GM19397 (cell line): ENCODE measurements around the gene GRN.

ENCODE experiments used
- ATAC-seq: cut with Tn5 transposase; IDR thresholded peaks from one replicate; pipeline ENCODE4 v1.9.1; 2021; ENCODE audit warnings: mild to moderate bottlenecking, moderate library complexity; ENCODE audit not compliant: unreplicated experiment

Gene GRN

DNA sequence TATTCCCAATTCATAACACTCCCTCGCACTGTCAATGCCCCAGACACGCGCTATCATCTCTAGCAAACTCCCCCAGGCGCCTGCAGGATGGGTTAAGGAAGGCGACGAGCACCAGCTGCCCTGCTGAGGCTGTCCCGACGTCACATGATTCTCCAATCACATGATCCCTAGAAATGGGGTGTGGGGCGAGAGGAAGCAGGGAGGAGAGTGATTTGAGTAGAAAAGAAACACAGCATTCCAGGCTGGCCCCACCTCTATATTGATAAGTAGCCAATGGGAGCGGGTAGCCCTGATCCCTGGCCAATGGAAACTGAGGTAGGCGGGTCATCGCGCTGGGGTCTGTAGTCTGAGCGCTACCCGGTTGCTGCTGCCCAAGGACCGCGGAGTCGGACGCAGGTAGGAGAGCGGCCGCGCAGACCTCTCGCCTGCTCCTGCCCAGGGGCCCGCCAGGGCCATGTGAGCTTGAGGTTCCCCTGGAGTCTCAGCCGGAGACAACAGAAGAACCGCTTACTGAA lies at the start of gene GRN:
GRN (plus strand) TSS at position 364 of the 515 bp plus-strand sequence. CDS start 3,863 bp downstream, outside the sequence.
- peak; percentile 61 for ATAC-seq

DNA sequence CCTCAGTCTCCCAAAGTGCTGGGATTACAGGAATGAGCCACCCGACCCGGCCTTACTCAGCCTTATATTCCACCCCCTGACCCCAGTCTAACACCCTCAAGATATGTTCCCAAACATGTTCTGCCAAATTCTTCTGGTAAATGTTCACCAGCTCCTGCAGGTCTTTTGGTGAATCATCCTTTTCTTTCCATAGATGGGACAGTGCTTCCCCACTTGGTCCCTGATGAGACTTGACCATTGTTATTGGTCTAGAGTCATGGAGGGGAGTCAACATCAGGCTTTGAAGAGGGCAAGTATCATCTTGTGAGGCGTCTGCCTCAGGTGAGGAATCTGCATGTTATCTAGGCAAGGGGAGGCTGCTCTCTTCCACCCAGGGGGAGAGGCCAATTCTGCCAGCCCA lies 47.1 kb upstream of the GRN start:
- no peak for ATAC-seq

- ATAC-seq = no peak
Observed at GRCh38 chr17:44304651-44305050, 40.5 kb upstream of the GRN start.

DNA sequence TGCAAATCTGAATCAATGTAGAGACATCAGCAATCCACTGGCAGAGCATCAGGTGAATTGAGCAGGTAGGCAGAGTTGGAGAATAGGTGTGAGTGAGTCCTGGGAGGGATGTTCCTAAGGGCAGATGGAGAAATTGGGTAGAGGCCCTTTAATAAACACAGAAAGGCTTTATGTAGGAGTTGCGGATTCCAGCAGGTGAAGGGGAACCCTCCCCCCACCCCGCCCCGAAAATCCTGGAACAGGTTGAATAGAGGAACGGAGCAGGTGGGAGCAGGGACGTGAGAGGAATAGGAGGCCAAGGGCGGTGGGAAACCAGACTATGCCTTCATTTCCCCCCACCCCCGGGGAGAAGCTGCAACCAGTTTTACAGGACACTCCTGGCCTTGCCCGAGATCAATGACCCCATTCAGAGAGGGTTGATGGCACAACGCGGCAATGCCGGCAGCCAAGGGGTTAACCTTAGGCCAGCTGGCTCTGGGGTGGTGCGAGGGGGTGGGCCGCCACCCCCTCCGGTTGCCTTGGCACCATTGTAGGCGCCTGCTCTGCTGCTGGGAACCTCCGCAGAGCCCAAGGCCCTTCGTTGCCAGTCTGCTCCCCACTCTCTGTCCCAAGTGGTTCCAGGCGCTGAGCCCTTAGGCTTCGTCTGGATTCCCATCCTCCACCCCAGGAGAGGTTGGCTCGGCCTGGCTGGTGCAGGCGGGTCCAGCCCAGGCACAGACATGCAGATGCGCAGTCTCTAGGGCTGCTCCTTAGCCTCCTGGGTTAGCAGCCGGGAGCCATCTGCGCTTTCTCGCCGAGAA lies 37.5 kb upstream of the GRN start:
- no peak for ATAC-seq

DNA sequence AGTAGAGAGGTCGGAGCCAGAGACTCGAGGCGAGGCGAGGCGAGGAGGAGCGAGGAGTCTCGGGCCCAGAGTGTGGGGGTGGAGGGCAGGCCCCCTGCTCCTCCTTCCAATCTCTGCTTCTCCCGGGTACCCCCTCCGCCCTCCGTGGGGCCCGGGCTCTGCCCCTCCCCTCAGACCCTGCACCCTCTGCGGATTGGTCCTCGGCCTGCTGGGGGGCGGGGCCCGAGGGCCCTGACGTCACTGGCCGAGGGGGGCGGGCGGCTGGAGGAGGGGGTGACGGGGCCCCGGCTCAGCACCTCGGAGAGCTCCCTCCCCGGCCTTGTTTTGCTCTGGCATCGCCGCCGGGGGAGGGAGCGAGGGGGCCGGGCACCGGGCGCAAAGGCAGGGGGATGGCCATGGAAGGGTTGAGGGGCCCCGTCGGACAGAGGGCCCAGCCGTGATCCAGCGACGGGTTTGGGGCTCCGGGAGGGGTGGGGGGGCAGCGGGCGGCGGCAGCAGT lies 36.7 kb upstream of the GRN start, which contains the start of gene RUNDC3A:
RUNDC3A (plus strand) TSS at position 282 of the 499 bp plus-strand sequence. CDS start 232 bp downstream, outside the sequence.
- no peak for ATAC-seq

- no peak for ATAC-seq
Observed at GRCh38 chr17:44308865-44309264, 36.2 kb upstream of the GRN start.

DNA sequence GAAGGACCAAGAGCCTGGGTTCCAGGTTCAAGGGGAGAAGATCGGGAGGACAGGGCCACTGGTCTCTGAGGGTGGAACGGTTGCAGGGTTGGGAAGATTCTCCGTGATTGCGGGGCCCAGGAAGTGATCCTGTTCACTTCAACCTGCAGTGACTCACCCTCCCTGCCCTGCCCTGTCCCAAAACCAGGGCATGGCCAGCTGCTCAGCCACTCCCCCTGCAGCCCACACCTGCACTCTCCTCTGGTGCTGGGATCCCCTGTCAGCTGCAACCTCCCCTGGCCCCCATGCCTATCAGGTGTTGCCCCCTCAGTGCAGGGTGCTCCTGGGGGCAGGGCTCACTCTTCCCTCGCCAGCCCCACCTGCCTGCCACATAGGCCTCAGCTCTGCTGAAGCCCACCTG lies 35.6 kb upstream of the GRN start:
- no peak for ATAC-seq

GRCh38 chr17:44310188-44310587 lies 34.9 kb upstream of the GRN start:
- no peak for ATAC-seq

DNA sequence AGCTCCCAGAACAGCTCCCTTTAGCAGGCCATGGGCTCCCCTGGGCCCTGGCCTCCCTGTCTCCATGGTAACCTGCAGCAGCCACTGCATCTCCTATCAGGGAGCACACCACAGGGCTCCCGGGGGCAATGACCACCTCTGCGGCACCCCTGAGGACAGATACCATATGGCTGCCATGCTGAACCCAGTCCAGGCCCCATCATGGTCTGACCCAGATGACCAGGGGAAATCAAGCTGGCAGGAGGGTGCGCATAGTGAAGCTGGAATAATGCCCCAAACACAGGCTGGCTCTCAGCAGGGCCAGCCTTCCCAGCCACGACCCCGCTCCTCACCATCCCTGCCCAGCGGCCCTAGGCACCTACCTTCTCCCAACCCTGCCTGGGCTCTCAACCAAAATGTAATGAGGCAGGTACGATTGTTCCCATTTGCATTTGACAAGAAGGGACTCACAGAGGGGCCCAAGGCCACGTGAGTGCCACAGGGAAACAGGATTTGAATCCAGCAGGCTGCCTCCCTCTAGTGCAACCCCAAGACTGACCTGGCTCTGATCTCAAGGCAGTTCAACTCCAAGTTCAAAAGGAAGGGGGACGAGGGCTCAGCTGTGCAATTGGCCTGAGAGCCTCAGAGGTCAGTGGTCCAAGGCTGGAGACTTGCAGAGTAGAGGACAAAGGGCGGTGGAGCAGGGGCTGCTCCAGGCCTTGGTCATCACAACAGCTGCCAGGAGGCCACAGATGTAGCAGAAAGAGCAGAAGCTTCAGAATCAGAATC lies 34.3 kb upstream of the GRN start:
- ATAC-seq = no peak

DNA sequence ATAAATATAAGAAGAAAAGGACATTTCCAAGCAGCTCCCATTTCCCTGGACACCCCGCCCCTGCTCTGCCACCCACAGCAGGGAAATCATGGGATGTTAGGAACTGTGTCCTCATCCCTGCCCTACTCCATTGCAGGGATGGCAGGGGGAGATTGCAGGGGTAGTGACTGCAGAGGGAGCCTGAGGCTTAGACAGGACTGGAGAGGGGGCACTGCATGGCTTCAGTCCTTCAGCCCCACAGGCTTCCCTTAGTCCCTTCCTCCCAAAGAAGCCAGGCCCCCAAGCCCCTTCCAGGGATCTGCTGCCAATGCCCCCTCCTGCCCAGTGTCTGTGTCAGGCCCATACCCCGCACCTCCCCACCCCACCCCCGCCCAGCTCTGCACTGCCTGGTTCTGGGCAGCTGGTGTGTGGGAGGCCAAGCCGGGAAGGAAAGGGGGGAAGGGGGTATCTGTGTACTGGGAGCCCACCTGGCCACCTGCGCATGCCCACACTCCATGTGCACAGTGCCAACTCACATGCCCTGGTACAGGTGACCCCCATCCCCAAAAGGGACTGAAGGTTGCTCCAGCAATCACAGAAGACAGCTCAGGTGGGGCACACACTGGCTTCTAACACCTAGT lies 33.4 kb upstream of the GRN start:
- no peak for ATAC-seq

DNA sequence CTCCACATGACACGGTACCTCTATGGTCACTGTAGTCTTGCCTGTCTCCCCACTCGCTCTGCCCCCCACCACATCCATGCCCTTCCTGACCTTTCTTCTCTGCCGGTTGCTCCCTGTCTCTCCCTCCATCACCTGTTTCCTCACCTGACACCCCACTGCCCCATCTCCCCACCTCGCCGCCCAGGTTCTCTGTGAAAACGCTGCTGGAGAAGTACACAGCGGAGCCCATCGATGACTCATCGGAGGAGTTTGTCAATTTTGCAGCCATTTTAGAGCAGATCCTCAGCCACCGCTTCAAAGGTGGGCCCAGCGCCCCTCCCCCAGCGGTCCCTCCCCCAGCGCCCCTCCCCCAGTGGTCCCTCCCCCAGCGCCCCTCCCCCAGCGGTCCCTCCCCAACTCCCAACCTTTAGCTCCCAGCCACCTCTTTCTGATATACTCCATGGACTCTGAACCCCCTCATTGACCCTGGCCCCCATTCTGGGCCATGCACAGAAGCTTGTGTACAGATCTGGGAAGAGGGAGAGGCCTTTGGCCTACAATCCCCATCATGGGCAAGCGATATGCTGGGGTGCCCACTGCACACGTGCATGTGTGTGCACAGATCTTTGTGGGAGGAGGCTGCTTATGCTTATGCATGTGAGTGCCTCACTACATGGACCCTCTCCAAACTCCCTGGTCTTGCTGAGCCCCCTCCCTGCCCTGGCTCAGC lies 32.6 kb upstream of the GRN start:
- no peak for ATAC-seq

DNA sequence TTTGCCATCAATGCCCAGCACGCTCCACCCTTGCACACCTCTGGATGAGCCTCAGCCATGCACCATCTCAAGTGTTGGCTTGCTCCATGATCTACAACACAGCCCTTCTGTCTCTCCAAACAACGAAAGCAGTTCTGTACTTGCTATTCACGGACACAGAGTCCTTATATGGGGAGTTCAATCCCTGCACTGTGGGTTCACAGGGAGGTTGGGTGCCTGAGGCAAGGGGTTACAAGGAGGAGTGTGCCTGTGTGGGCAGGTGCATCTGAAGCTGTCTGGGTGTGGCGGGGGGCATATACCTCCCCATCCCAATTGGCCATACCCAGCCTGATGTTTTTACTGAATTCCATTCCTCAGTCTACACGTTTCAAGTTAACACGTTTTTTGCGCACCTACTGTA lies 31.1 kb upstream of the GRN start:
- no peak for ATAC-seq

DNA sequence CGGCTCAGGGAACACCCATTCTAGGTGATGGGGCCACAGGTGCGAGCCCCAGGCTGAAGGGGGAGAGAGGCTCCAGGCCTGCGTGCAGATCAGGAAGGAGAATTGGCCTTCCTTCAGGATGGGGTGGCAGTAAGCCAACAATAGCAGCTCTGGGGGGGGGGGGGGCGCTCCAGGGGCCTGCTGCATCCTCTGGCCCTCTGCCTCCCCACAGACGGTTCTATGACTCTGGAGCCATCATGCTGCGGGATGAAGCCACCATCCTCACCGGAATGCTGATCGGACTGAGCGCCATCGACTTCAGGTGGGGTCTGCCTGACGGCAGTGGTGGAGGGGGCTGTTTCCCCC lies 30.6 kb upstream of the GRN start:
- no peak for ATAC-seq

DNA sequence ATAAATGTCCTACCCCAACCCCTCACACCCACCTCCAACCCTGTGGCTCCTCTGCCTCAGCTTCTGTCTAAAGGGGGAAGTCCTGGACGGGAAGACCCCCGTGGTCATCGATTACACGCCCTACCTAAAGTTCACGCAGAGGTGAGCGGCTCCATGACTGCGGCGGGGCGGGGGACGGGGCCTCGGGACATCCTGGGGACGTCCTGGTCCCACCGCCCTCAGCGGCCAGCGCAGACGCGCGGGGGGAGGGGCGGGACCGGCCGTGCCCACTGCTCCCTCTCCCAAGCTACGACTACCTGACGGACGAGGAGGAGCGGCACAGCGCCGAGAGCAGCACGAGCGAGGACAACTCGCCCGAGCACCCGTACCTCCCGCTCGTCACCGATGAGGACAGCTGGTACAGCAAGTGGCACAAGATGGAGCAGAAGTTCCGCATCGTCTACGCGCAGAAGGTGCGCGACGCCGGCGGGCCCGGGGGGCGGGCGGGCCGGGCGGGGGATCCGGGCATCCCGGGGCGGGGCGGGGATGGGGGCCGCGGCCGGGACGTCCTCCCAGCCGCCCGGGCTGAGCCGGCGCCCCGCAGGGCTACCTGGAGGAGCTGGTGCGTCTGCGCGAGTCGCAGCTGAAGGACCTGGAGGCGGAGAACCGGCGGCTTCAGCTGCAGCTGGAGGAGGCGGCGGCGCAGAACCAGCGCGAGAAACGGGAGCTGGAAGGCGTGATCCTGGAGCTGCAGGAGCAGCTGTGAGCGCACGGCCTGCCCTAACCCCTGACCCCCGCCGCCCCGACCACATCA lies 30.0 kb upstream of the GRN start:
- ATAC-seq = no peak

- ATAC-seq = no peak
Observed at GRCh38 chr17:44315760-44316731, 29.1 kb upstream of the GRN start.

GRCh38 chr17:44317545-44317944 lies 27.6 kb upstream of the GRN start:
- no peak for ATAC-seq

- ATAC-seq = no peak
Observed at GRCh38 chr17:44318077-44318892, 26.8 kb upstream of the GRN start.

DNA sequence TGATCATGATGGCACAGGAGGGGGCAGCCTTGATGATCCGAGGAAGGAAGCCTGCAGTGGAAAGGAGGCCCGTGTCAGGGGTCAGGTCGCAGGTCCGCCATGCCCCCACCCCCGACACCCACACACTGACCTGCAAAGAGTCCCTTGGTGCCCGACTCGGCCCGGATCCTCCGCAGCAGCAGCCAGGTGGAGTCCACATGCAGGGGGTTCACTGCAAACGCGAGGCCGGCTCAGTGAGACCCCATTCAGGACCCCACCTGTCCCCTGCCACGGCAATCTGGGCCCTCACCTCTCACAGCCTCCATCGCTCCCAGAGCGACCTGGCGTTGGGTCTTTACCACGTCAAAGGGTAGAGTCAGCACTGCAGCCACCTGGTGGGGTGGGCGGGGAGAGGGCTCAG lies 25.0 kb upstream of the GRN start:
- no peak for ATAC-seq
